GM12873 (cell line): ENCODE measurements around the gene MICALL2.

Experiments used
- CTCF ChIP-seq: IDR thresholded peaks from 2 replicates; pipeline ENCODE4 v1.5.1; 2012; ENCODE audit warnings: low read depth, mild to moderate bottlenecking, moderate library complexity, low read length, control low read depth; ENCODE audit not compliant: insufficient read depth; ENCODE audit errors: missing control alignments

Gene MICALL2

DNA sequence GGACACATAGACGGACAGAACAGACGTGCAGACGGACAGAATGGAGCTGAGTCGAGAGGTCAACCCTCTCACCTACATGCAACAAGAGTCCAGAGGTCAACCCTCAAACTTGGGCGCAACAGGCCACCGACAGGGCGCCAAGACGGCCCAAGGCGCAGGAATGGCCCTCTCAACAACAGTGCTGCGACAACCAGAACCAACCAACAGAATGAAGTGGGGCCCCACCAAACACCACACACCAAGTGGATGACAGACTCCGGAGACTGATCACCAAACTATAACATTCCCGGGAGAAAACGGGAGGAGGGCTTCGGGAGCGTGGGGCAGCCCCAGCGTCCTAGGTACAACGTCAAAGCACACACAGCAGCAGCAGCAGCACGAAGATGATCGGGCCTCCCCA is 31.6 kb upstream of the MICALL2 start:
- no peak for TF ChIP-seq CTCF

DNA sequence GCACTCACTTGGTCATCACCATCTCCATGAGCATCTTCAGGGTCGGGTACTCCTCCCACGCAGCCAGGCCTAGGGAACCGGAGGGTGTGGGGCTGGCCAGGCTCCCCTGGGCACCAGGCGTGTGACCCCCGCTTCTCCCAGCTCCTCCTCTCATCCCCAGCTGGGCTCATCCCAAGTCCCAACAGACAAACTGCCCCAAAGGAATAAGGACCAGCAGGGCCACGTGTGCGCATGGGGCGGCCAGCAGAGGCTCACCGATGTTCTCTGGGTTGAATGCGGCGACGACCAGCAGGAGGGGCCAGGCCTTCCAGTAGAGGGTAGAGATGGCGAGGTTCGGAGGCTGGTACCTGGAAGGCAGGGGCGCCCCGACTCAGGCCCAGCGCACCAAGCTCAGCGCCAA is 30.1 kb upstream of the MICALL2 start:
- no peak for TF ChIP-seq CTCF

DNA sequence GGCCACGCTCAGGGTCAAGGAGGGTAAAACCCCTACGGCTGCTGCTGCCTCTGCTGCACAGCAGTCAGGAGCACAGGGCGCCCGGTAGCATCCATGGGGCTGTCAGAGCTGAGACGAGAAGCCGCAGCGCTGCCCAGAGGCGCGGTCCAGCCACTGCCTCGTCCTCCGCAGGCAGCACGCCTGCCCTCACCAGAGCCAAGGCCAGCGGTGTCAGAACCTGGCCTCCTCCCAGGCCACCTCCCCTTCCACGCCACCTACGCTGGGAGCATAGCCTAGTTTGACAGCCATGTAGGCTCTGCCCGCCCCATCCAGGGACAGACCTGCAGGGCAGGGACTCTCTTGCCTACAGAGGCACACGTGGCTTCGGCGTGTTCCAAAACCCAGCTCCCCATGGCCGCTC is 28.7 kb upstream of the MICALL2 start:
- TF ChIP-seq CTCF, result no peak

DNA sequence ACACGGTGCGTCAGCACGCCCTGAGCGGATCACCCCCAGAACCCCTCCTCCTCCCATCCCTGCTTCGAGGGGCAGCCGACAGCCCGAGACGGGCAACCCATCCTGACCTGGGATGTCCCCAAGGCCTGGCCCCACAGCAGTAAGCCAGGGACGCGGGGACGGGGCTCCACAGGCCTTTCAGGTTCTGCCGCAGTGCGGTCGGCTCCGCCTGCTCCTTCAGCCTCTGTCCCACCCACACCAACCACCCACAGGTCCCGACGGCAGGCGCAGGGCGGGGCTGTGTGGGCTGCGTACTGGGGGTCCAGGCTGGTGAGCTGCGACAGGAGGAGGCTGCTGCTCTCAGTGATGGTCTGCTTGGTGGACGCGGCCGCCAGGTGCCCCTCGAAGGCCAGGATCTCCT is 28.2 kb upstream of the MICALL2 start:
- TF ChIP-seq CTCF, result no peak

- TF ChIP-seq CTCF, result no peak
These were observed 27.3 kb upstream of the MICALL2 start for GRCh38 chr7:1486571-1486970.

DNA sequence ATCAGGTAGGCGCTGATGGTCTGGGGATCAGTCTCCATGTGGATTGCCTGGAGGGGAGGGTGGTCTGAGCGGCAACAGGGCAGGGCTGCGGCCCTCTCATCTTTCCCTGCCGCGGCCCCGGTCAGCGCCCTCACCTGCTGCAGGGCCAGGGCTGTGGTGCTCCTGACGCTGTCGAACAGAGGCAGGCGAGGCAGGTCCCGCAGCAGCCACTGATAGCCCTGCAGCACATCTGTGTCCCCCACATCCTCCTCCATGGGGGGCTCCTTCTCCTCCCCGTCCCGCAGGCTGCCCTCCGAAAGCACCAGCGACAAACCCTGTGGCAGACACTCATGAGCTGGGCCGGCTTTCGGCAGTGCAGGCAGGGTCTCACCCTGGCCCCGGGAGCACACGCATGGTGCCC is 25.9 kb upstream of the MICALL2 start:
- TF ChIP-seq CTCF, result no peak

GRCh38 chr7:1484569-1484968 is 25.3 kb upstream of the MICALL2 start:
- no peak for TF ChIP-seq CTCF
